Esophagus squamous epithelium (tissue), 4 donors: ENCODE results near the gene ABHD13.

Experiments used
- POLR2A ChIP-seq, 4 donors: fragments of 450-650 bp; IDR thresholded peaks; one replicate each; pipeline ENCODE4 v1.6.1; 2017; ENCODE audit warnings: antibody characterized with exemption in 4 of 4, mild to moderate bottlenecking in 4 of 4, moderate library complexity in 3 of 4
- TF ChIP-seq, protein P1 (sequence below), 6 experiments: fragments of 450-650 bp in 4 of 6; fragments of 200-600 bp in 2 of 6; sonication (generic) in 2 of 6; IDR thresholded peaks; one replicate each; pipeline ENCODE4 v1.5.1; 2016 to 2019; ENCODE audit warnings: antibody characterized with exemption in 6 of 6, mild to moderate bottlenecking in 4 of 6, moderate library complexity in 4 of 6

DNA sequence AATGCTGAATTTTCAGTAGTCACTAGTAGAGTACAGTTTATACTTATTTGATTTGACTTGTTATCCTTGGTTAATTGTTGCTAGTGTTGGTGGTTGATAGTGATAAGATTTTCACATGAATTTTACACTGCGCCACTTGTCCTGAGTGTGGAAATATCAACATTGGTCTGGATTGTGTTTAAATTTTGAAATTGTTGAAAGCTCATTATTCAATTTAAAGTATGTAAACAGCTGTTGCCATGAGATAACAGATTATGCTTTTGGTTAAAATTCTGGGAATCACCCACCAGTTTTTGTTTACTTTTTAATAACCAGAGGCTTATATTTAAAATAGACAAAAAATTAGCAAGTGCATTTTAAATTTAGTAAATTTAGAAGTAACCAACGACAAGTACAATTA is 39.1 kb downstream of the ABHD13 start:
- TF ChIP-seq, protein P1, sequence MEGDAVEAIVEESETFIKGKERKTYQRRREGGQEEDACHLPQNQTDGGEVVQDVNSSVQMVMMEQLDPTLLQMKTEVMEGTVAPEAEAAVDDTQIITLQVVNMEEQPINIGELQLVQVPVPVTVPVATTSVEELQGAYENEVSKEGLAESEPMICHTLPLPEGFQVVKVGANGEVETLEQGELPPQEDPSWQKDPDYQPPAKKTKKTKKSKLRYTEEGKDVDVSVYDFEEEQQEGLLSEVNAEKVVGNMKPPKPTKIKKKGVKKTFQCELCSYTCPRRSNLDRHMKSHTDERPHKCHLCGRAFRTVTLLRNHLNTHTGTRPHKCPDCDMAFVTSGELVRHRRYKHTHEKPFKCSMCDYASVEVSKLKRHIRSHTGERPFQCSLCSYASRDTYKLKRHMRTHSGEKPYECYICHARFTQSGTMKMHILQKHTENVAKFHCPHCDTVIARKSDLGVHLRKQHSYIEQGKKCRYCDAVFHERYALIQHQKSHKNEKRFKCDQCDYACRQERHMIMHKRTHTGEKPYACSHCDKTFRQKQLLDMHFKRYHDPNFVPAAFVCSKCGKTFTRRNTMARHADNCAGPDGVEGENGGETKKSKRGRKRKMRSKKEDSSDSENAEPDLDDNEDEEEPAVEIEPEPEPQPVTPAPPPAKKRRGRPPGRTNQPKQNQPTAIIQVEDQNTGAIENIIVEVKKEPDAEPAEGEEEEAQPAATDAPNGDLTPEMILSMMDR (IDR thresholded peaks at IDR 0.05), result no peak
- no peak for TF ChIP-seq POLR2A (IDR thresholded peaks at IDR 0.05)
